GM12878 (cell line): Measurements from ENCODE around the gene ITGA5. TPM values are rescaled to one million over a fixed set of nuclear protein-coding genes. Genes with fewer than 3 reads are reported as not detected.

ENCODE experiments used
- ATAC-seq: fragments of 200-7000 bp; cut with Tn5 transposase; 3 replicates; pipeline ENCODE4 v1.9.1; 2020; ENCODE audit warnings: mild to moderate bottlenecking, moderate library complexity
- BruUV-seq: library from RNA; stranded (reverse); fragments of 400-500 nt; replicated peaks from 2 replicates; lab custom pipeline; 2021; lab: Mats Ljungman, UMichigan
- CTCF ChIA-PET: fragments of 300-600 bp; sonication (Branson Sonifier 250); formaldehyde crosslinking; extraction: SDS; loops from one replicate; lab custom pipeline; 2021; ENCODE audit warnings: inconsistent platforms; lab: Yijun Ruan, JAX
- POLR2A ChIA-PET: fragments of 350-600 bp; formaldehyde crosslinking; extraction: SDS; loops from one replicate; lab custom pipeline; 2021; ENCODE audit warnings: inconsistent platforms; lab: Charles Lee
- RAD21 ChIA-PET: fragments of 300-600 bp; sonication (Branson Sonifier 250); formaldehyde crosslinking; loops from one replicate; lab custom pipeline; 2023; ENCODE audit warnings: antibody characterized with exemption; ENCODE audit not compliant: unreplicated experiment; lab: Charles Lee
- SMC1A ChIA-PET: fragments of 300-600 bp; sonication (Branson Sonifier 250); formaldehyde crosslinking; loops from one replicate; lab custom pipeline; 2023; ENCODE audit not compliant: unreplicated experiment, uncharacterized antibody; lab: Charles Lee
- DNase-seq: peaks from one replicate; pipeline ENCODE4 v3.0.0-alpha.2; 2011; ENCODE audit warnings: low read depth, low spot score
- FAIRE-seq: peaks from 3 replicates; lab custom pipeline; 2011; peaks lifted over from hg19 to GRCh38; lab: Jason Lieb, UNC
- H2AFZ ChIP-seq: 2 replicates; pipeline ENCODE4 v1.6.0; 2011; ENCODE audit warnings: low read depth, low read length, control low read depth; ENCODE audit not compliant: control insufficient read depth
- H3K27ac ChIP-seq: 2 replicates; pipeline ENCODE4 v1.5.1; 2011; ENCODE audit warnings: control low read depth; ENCODE audit not compliant: control insufficient read depth, insufficient read depth
- H3K27me3 ChIP-seq, 2 experiments: replicated peaks in 1 of 2; 2 replicates each; pipeline versions ENCODE4 v1.6.0 to v1.6.1; 2011; ENCODE audit warnings: low read length in 1 of 2; ENCODE audit not compliant: control insufficient read depth in 2 of 2, insufficient read depth in 2 of 2
- H3K36me3 ChIP-seq, 2 experiments: 2 replicates each; pipeline ENCODE4 v1.5.1; 2011; ENCODE audit warnings: low read length in 1 of 2; ENCODE audit not compliant: control insufficient read depth in 2 of 2, insufficient read depth in 2 of 2
- H3K4me1 ChIP-seq: 2 replicates; pipeline ENCODE4 v1.6.1; 2011; ENCODE audit warnings: mild to moderate bottlenecking, low read length, moderate library complexity, mixed read lengths; ENCODE audit not compliant: control insufficient read depth, insufficient read depth
- H3K4me2 ChIP-seq: 2 replicates; pipeline ENCODE4 v1.6.0; 2011; ENCODE audit warnings: control low read depth; ENCODE audit not compliant: control insufficient read depth, insufficient read depth
- H3K4me3 ChIP-seq: fragments of 200-600 bp; sonication (generic); 2 replicates; pipeline ENCODE4 v1.5.1; 2016
- H3K79me2 ChIP-seq: 2 replicates; pipeline ENCODE4 v1.6.0; 2011; ENCODE audit warnings: low read length; ENCODE audit not compliant: control insufficient read depth, insufficient read depth
- H3K9ac ChIP-seq: 2 replicates; pipeline ENCODE4 v1.8.0; 2011; ENCODE audit warnings: low read length, control low read depth, mixed read lengths; ENCODE audit not compliant: control insufficient read depth, insufficient read depth
- H3K9me3 ChIP-seq: replicated peaks from 3 replicates; pipeline ENCODE4 v1.5.1; 2011; ENCODE audit warnings: mild to moderate bottlenecking, low read length; ENCODE audit not compliant: control insufficient read depth, insufficient read depth
- H4K20me1 ChIP-seq: 2 replicates; pipeline ENCODE4 v1.6.0; 2011; ENCODE audit not compliant: control insufficient read depth, insufficient read depth
- CEBPZ ChIP-seq: fragments of 150-350 bp; IDR thresholded peaks from 2 replicates; pipeline ENCODE4 v1.6.1; 2016; ENCODE audit warnings: low read depth, low read length
- CTCF ChIP-seq, 3 experiments: IDR thresholded peaks in 2 of 3; conservative IDR thresholded peaks in 1 of 3; 2 replicates each; pipeline ENCODE4 v1.5.1; 2011; ENCODE audit warnings: low read depth in 3 of 3, low read length in 3 of 3, mild to moderate bottlenecking in 3 of 3, control low read depth in 2 of 3, moderate library complexity in 2 of 3, inconsistent platforms in 1 of 3, mixed read lengths in 1 of 3; ENCODE audit not compliant: control insufficient read depth in 2 of 3, insufficient read depth in 1 of 3; ENCODE audit errors: extremely low read depth in 1 of 3
- E2F8 ChIP-seq: fragments of 450-650 bp; IDR thresholded peaks from 2 replicates; pipeline ENCODE4 v1.6.1; 2018; ENCODE audit warnings: mild to moderate bottlenecking, low read depth, moderate library complexity; ENCODE audit not compliant: partially characterized antibody
- EZH2 ChIP-seq: IDR thresholded peaks from 2 replicates; pipeline ENCODE4 v1.6.1; 2012; ENCODE audit warnings: low read depth, mild to moderate bottlenecking, control low read depth, inconsistent platforms, low read length, borderline replicate concordance; ENCODE audit not compliant: control insufficient read depth
- HDAC6 ChIP-seq: fragments of 200-600 bp; sonication (generic); IDR thresholded peaks from one replicate; pipeline ENCODE4 v1.8.0; 2017; ENCODE audit warnings: antibody characterized with exemption; ENCODE audit not compliant: unreplicated experiment
- MTA2 ChIP-seq: fragments of 450-650 bp; IDR thresholded peaks from 2 replicates; pipeline ENCODE4 v1.6.1; 2016; ENCODE audit warnings: low read depth, mild to moderate bottlenecking, moderate library complexity
- NR2C1 ChIP-seq: fragments of 450-650 bp; IDR thresholded peaks from 2 replicates; pipeline ENCODE4 v1.6.1; 2017; ENCODE audit warnings: antibody characterized with exemption, mild to moderate bottlenecking, moderate library complexity
- POLR2AphosphoS2 ChIP-seq: IDR thresholded peaks from 2 replicates; pipeline ENCODE4 v1.6.1; 2011; ENCODE audit warnings: low read depth, mild to moderate bottlenecking, low read length, improper control_type of control experiment, moderate library complexity
- WGBS: methylation state at CpG from one replicate; pipeline ENCODE4 v1.1.6; 2016; ENCODE audit warnings: low lambda C conversion rate; ENCODE audit not compliant: insufficient replicate concordance, insufficient coverage; ENCODE audit errors: missing lambda C conversion rate; 5-methylcytosine and 5-hydroxymethylcytosine counted together
- in situ Hi-C: fragments of 300-500 bp; cut with MboI; formaldehyde crosslinking; loops from 9 replicates; pipeline ENCODE4 v1.14.3; 2018; ENCODE audit warnings: mixed read lengths
- intact Hi-C: fragments of 100-400 bp; cut with micrococcal nuclease; formaldehyde crosslinking; loops from one replicate; pipeline ENCODE4 v1.14.2; 2022; ENCODE audit not compliant: unreplicated experiment
- polyA plus RNA-seq, 11 experiments: library from polyadenylated mRNA; depleted of rRNA in 4 of 11; unstranded in 6 of 11; stranded (reverse) in 5 of 11; fragments of >200 nt; fragmentation: Nextera tagmentation in 4 of 11; fragmentation: Illumina TruSeq in 1 of 11; extraction: Ambion mirVana in 4 of 11; extraction: Trizol in 1 of 11; gene quantifications; 1 replicate in 1 of 11; 2 replicates in 10 of 11; pipeline versions ENCODE4 v1.2.1 to v1.2.3, GENCODE V29; 2011 to 2016; ENCODE audit warnings: inconsistent platforms in 2 of 11, missing spikeins in 2 of 11, low read depth in 1 of 11
- total RNA-seq, 4 experiments: library from RNA; depleted of rRNA in 3 of 4; stranded (reverse); fragments of >200 nt in 3 of 4; fragmentation: Illumina TruSeq in 1 of 4; extraction: Trizol in 1 of 4; gene quantifications; 2 replicates each; pipeline versions ENCODE4 v1.2.1 to v1.2.3, GENCODE V29; 2013 to 2021

ITGA5 gene
- total and polyA plus RNA-seq, 10 of the 15 experiments (the other 5 are each of a cell fraction or from before 2014, with no cell fraction given): 0.15 to 22.5 (median 0.61) TPM

GRCh38 chr12:54432815-54433164 is 13.7 kb upstream of the ITGA5 start:
- intact Hi-C loops (no loop called here), in situ Hi-C loops (no loop called here)
- no peak for ATAC-seq
- no TSS peak for BruUV-seq
- Histone ChIP-seq H3K27me3 (peaks cover 0 to 5% of the 10 kb centered on the region in 2 experiments; a peak in 2 of 4 replicates), H2AFZ (no peak overlapping the region), H3K9me3 (no peaks in the 10 kb centered on the region), H3K27ac (no peak overlapping the region), H4K20me1 (no peaks in the 10 kb centered on the region), H3K4me3 (no peak overlapping the region), H3K4me1 (peaks cover 7% of the 10 kb centered on the region), H3K9ac (no peak overlapping the region), H3K36me3 (no peaks in the 10 kb centered on the region), H3K79me2 (no peaks in the 10 kb centered on the region), H3K4me2 (no peak overlapping the region)
- TF ChIP-seq POLR2AphosphoS2: no peak
- TF ChIP-seq NR2C1: no peak
- TF ChIP-seq EZH2: no peak
- TF ChIP-seq MTA2: no peak
- TF ChIP-seq E2F8: no peak
- no peak for TF ChIP-seq HDAC6
- no peak for TF ChIP-seq CTCF (IDR thresholded peaks at IDR 0.05 in 2 of 3, conservative IDR thresholded peaks at IDR 0.05 in 1 of 3; ENCODE audit: control insufficient read depth in 2 of 3, extremely low read depth in 1 of 3, insufficient read depth in 1 of 3, low read depth in 3 of 3, low read length in 3 of 3)
- TF ChIP-seq CEBPZ: no peak
- no peak for FAIRE-seq
- POLR2A ChIA-PET: interaction anchor here (1.4 kb wide), 1 partner anchor 8 kb away, joined by 5 read pairs; no protein-coding TSS in a partner anchor
- CTCF ChIA-PET: interaction anchor here (1.2 to 33.3 kb wide), 4 partner anchors 10 to 32 kb away, joined by 3 to 1071 read pairs (median 5); no protein-coding TSS in a partner anchor
- SMC1A ChIA-PET: interaction anchor here (2.5 to 21.0 kb wide), 3 partner anchors 12 to 32 kb away, joined by 8 to 469 read pairs (median 23); no protein-coding TSS in a partner anchor
- RAD21 ChIA-PET: interaction anchor here (1.0 to 4.8 kb wide), 3 partner anchors 10 to 33 kb away, joined by 3 to 19 read pairs (median 3); no protein-coding TSS in a partner anchor
- 71% methylated on average over 4 of the region's 4 CpGs for WGBS
- no peak for DNase-seq
